IMR-90 (cell line): Measurements from ENCODE around the gene MOCS1. TPM values are rescaled to one million over a fixed set of nuclear protein-coding genes. Genes with fewer than 3 reads are reported as not detected.

Experiments used
- ATAC-seq: fragments of 200-7000 bp; cut with Tn5 transposase; 2 replicates; pipeline ENCODE4 v1.9.1; 2020; ENCODE audit warnings: low read depth, mild to moderate bottlenecking, moderate library complexity
- BruUV-seq: library from RNA; stranded (reverse); fragments of 400-500 nt; replicated peaks from 2 replicates; lab custom pipeline; 2021; lab: Mats Ljungman, UMichigan
- CTCF ChIA-PET: fragments of 300-600 bp; formaldehyde crosslinking; extraction: SDS; loops from one replicate; lab custom pipeline; 2021; ENCODE audit warnings: antibody characterized with exemption; lab: Yijun Ruan, JAX
- POLR2A ChIA-PET: fragments of 300-600 bp; sonication (Branson Sonifier 250); formaldehyde crosslinking; loops from one replicate; lab custom pipeline; 2022; ENCODE audit warnings: antibody characterized with exemption; ENCODE audit not compliant: unreplicated experiment; lab: Charles Lee
- DNase-seq: peaks from one replicate; pipeline ENCODE4 v3.0.0; 2013
- H2AFZ ChIP-seq: replicated peaks from 2 replicates; pipeline ENCODE3; 2013; ENCODE audit warnings: low read length, mild to moderate bottlenecking; ENCODE audit not compliant: poor library complexity
- H2AK5ac ChIP-seq: 2 replicates; pipeline ENCODE4 v1.6.1; 2013; ENCODE audit warnings: low read depth, low read length, inconsistent platforms
- H2AK9ac ChIP-seq: replicated peaks from 2 replicates; pipeline ENCODE3; 2013; ENCODE audit warnings: mild to moderate bottlenecking, low read depth, low read length, moderate library complexity; ENCODE audit not compliant: poor library complexity
- H2BK120ac ChIP-seq: 2 replicates; pipeline ENCODE4 v1.6.1; 2013; ENCODE audit warnings: low read depth, low read length, inconsistent platforms
- H2BK15ac ChIP-seq: 3 replicates; pipeline ENCODE4 v1.6.1; 2013; ENCODE audit warnings: low read depth, low read length, inconsistent platforms
- H2BK20ac ChIP-seq: 2 replicates; pipeline ENCODE4 v1.6.1; 2013; ENCODE audit warnings: low read depth, mild to moderate bottlenecking, inconsistent platforms, low read length, moderate library complexity
- H2BK5ac ChIP-seq: 2 replicates; pipeline ENCODE4 v1.6.1; 2013; ENCODE audit warnings: mild to moderate bottlenecking, low read depth, low read length, inconsistent platforms; ENCODE audit not compliant: poor library complexity, severe bottlenecking
- H3K14ac ChIP-seq: replicated peaks from 2 replicates; pipeline ENCODE4 v1.6.1; 2013; ENCODE audit warnings: low read depth, low read length, inconsistent platforms
- H3K18ac ChIP-seq: 2 replicates; pipeline ENCODE4 v1.6.1; 2013; ENCODE audit warnings: low read depth, low read length, control low read depth
- H3K23ac ChIP-seq: 2 replicates; pipeline ENCODE4 v1.6.1; 2013; ENCODE audit warnings: low read depth, low read length, inconsistent platforms
- H3K27ac ChIP-seq: 2 replicates; pipeline ENCODE4 v1.5.1; 2013; ENCODE audit warnings: mild to moderate bottlenecking, control low read depth, low read length; ENCODE audit not compliant: insufficient read depth
- H3K27me3 ChIP-seq: 2 replicates; pipeline ENCODE4 v1.6.1; 2013; ENCODE audit warnings: low read length; ENCODE audit not compliant: control insufficient read depth, insufficient read depth
- H3K36me3 ChIP-seq: 2 replicates; pipeline ENCODE4 v1.6.1; 2013; ENCODE audit warnings: low read length, mixed read lengths; ENCODE audit not compliant: control insufficient read depth, insufficient read depth
- H3K4ac ChIP-seq: 2 replicates; pipeline ENCODE4 v1.6.1; 2013; ENCODE audit warnings: low read depth, low read length, inconsistent platforms
- H3K4me1 ChIP-seq: 2 replicates; pipeline ENCODE4 v1.6.1; 2013; ENCODE audit warnings: low read length, mixed read lengths; ENCODE audit not compliant: control insufficient read depth, insufficient read depth
- H3K4me2 ChIP-seq: 2 replicates; pipeline ENCODE4 v1.6.1; 2013; ENCODE audit warnings: low read depth, mild to moderate bottlenecking, control low read depth, low read length, moderate library complexity
- H3K4me3 ChIP-seq: 2 replicates; pipeline ENCODE4 v1.5.1; 2013; ENCODE audit warnings: low read depth, mild to moderate bottlenecking, control low read depth, low read length, moderate library complexity; ENCODE audit not compliant: insufficient read depth
- H3K56ac ChIP-seq: 2 replicates; pipeline ENCODE4 v1.6.1; 2013; ENCODE audit warnings: low read length, inconsistent platforms; ENCODE audit not compliant: insufficient read depth; ENCODE audit errors: extremely low read depth
- H3K79me1 ChIP-seq, 2 experiments: 2 replicates each; pipeline ENCODE4 v1.6.1; 2013; ENCODE audit warnings: low read length in 2 of 2, inconsistent platforms in 1 of 2, low read depth in 1 of 2
- H3K9ac ChIP-seq: 2 replicates; pipeline ENCODE4 v1.6.1; 2013; ENCODE audit warnings: low read depth, low read length, control low read depth
- H3K9me1 ChIP-seq: 2 replicates; pipeline ENCODE4 v1.6.1; 2013; ENCODE audit warnings: low read length, inconsistent platforms; ENCODE audit not compliant: insufficient read depth
- H3K9me3 ChIP-seq: 2 replicates; pipeline ENCODE4 v1.6.1; 2013; ENCODE audit warnings: low read length; ENCODE audit not compliant: control insufficient read depth, insufficient read depth
- H4K20me1 ChIP-seq: 2 replicates; pipeline ENCODE4 v1.6.1; 2013; ENCODE audit warnings: low read length, inconsistent platforms; ENCODE audit not compliant: insufficient read depth
- H4K5ac ChIP-seq: 2 replicates; pipeline ENCODE4 v1.6.1; 2013; ENCODE audit warnings: mild to moderate bottlenecking, low read depth, low read length, control low read depth
- H4K8ac ChIP-seq, 2 experiments: 2 replicates each; pipeline ENCODE4 v1.6.1; 2013; ENCODE audit warnings: low read depth in 2 of 2, low read length in 2 of 2, control low read depth in 1 of 2, inconsistent platforms in 1 of 2
- H4K91ac ChIP-seq: 2 replicates; pipeline ENCODE4 v1.6.1; 2013; ENCODE audit warnings: low read depth, low read length, inconsistent platforms; ENCODE audit not compliant: insufficient read depth
- BHLHE40 ChIP-seq: fragments of 150-350 bp; IDR thresholded peaks from 2 replicates; pipeline ENCODE4 v1.6.1; 2016; ENCODE audit warnings: mild to moderate bottlenecking, low read depth, low read length
- CEBPB ChIP-seq: IDR thresholded peaks from 2 replicates; pipeline ENCODE4 v1.6.1; 2012; ENCODE audit warnings: low read depth, low read length, improper control_type of control experiment
- ELK1 ChIP-seq: fragments of 150-350 bp; IDR thresholded peaks from 2 replicates; pipeline ENCODE4 v1.6.1; 2016; ENCODE audit warnings: low read depth, mild to moderate bottlenecking, low read length, moderate library complexity, borderline replicate concordance
- FOS ChIP-seq: fragments of 150-350 bp; IDR thresholded peaks from 2 replicates; pipeline ENCODE4 v1.6.1; 2016; ENCODE audit warnings: low read depth, low read length
- MAFK ChIP-seq: IDR thresholded peaks from 2 replicates; pipeline ENCODE4 v1.6.1; 2012; ENCODE audit warnings: low read depth, low read length, improper control_type of control experiment
- MAZ ChIP-seq: IDR thresholded peaks from 2 replicates; pipeline ENCODE4 v1.6.1; 2012; ENCODE audit warnings: low read depth, mild to moderate bottlenecking, low read length, improper control_type of control experiment, moderate library complexity, borderline replicate concordance
- MXI1 ChIP-seq: IDR thresholded peaks from 2 replicates; pipeline ENCODE4 v1.6.1; 2012; ENCODE audit warnings: low read depth, mild to moderate bottlenecking, low read length, moderate library complexity, borderline replicate concordance
- NFE2L2 ChIP-seq: fragments of 150-350 bp; IDR thresholded peaks from 2 replicates; pipeline ENCODE4 v1.6.1; 2016; ENCODE audit warnings: low read depth, mild to moderate bottlenecking, low read length
- POLR2A ChIP-seq: IDR thresholded peaks from 2 replicates; pipeline ENCODE4 v1.6.1; 2012; ENCODE audit warnings: mild to moderate bottlenecking, low read depth, low read length
- RAD21 ChIP-seq: IDR thresholded peaks from 2 replicates; pipeline ENCODE4 v1.6.1; 2012; ENCODE audit warnings: low read length, improper control_type of control experiment
- RCOR1 ChIP-seq: IDR thresholded peaks from 2 replicates; pipeline ENCODE4 v1.6.1; 2012; ENCODE audit warnings: mild to moderate bottlenecking, low read length, improper control_type of control experiment; ENCODE audit not compliant: insufficient replicate concordance
- SMC3 ChIP-seq: fragments of 150-350 bp; IDR thresholded peaks from 2 replicates; pipeline ENCODE4 v1.6.1; 2016; ENCODE audit warnings: low read depth, mild to moderate bottlenecking, antibody characterized with exemption, low read length, moderate library complexity
- USF2 ChIP-seq: fragments of 150-350 bp; IDR thresholded peaks from 2 replicates; pipeline ENCODE4 v1.6.1; 2017; ENCODE audit warnings: mild to moderate bottlenecking, antibody characterized with exemption, low read length, low read depth
- WGBS, 2 experiments: methylation state at CpG; one replicate each; pipeline versions ENCODE4 v1.1.5 to v1.1.7; 2013; ENCODE audit warnings: missing lambda C conversion rate in 2 of 2; ENCODE audit not compliant: insufficient read length in 1 of 2; ENCODE audit errors: extremely low coverage in 2 of 2; 5-methylcytosine and 5-hydroxymethylcytosine counted together
- dilution Hi-C: fragments of 300-500 bp; cut with HindIII; formaldehyde crosslinking; loops from one replicate; pipeline ENCODE4 v1.14.3; 2018; ENCODE audit warnings: low sequenced_read_pairs; ENCODE audit not compliant: unreplicated experiment
- in situ Hi-C: fragments of 300-500 bp; cut with MboI; formaldehyde crosslinking; loops from 3 replicates; pipeline ENCODE4 v1.14.3; 2019; ENCODE audit warnings: low sequenced_read_pairs, inconsistent platforms, mixed read lengths
- intact Hi-C: fragments of 100-400 bp; cut with micrococcal nuclease; formaldehyde crosslinking; loops from 2 replicates; pipeline ENCODE4 v1.10.0; 2022
- polyA plus RNA-seq, 3 experiments: library from polyadenylated mRNA; depleted of rRNA; stranded (reverse); fragments of >200 nt; gene quantifications; 2 replicates each; pipeline ENCODE4 v1.2.3, GENCODE V29; 2012; ENCODE audit warnings: low replicate concordance in 1 of 3
- total RNA-seq: library from RNA; depleted of rRNA; stranded (reverse); fragments of >200 nt; gene quantifications from 2 replicates; pipeline ENCODE4 v1.2.3, GENCODE V29; 2012

The MOCS1 gene
- total and polyA plus RNA-seq, 2 of the 4 experiments (the other 2 are of a cell fraction) = 5.5 to 9.5 TPM

- in situ Hi-C loops = no loop called here
- CTCF ChIA-PET = no interaction called here
These were observed 20.8 kb downstream of the MOCS1 start for GRCh38 chr6:39913391-39913916.

More at GRCh38 chr6:39913391-39913916, 20.8 kb downstream of the MOCS1 start:
- ATAC-seq = no peak
- Histone ChIP-seq H4K5ac (no peak overlapping the region), H3K9me1 (peaks cover 6% of the 10 kb centered on the region; the same call in 1 of the 2 replicates), H2BK5ac (no peak overlapping the region), H2AK5ac (no peak overlapping the region), H3K56ac (no peak overlapping the region), H4K8ac (no peak overlapping the region), H2BK20ac (no peak overlapping the region), H3K36me3 (peaks cover 37% of the 10 kb centered on the region), H3K27me3 (no peaks in the 10 kb centered on the region), H2AK9ac (peak overlapping the region; percentile 63), H3K4ac (no peak overlapping the region), H2BK15ac (no peak overlapping the region), H4K91ac (no peak overlapping the region), H3K4me2 (no peak overlapping the region), H3K4me3 (no peak overlapping the region), H3K23ac (no peak overlapping the region), H2BK120ac (no peak overlapping the region), H3K18ac (no peak overlapping the region), H3K4me1 (no peaks in the 10 kb centered on the region), H3K9me3 (no peaks in the 10 kb centered on the region), H4K20me1 (no peaks in the 10 kb centered on the region), H2AFZ (no peak overlapping the region), H3K14ac (no peak overlapping the region), H3K79me1 (peaks cover 0 to 3% of the 10 kb centered on the region in 2 experiments; a peak in 1 of 4 replicates), H3K9ac (no peak overlapping the region), H3K27ac (no peak overlapping the region)
- TF ChIP-seq MXI1 (no peak), BHLHE40 (no peak), NFE2L2 (no peak), SMC3 (no peak), ELK1 (no peak), MAFK (no peak), POLR2A (no peak), RAD21 (no peak), FOS (no peak), RCOR1 (no peak), USF2 (no peak), CEBPB (no peak), MAZ (no peak)
- dilution Hi-C loops = no loop called here
- no peak for DNase-seq
- no TSS peak for BruUV-seq
- 100% methylated on average over 3 of the region's 12 CpGs; no CpG with 5 or more reads in 1 of the 2 experiments for WGBS, 2 experiments
- POLR2A ChIA-PET = no interaction called here
- intact Hi-C loops = no loop called here
